Sigmoid colon (tissue), 4 donors: ENCODE measurements around the gene TTC5.

Experiments used
- EP300 ChIP-seq, 4 donors: sonication (generic); formaldehyde crosslinking; IDR thresholded peaks; one replicate each; pipeline ENCODE4 v1.6.1; 2017; ENCODE audit warnings: antibody characterized with exemption in 4 of 4
- POLR2A ChIP-seq, 2 donors: fragments of 450-650 bp; IDR thresholded peaks; one replicate each; pipeline ENCODE4 v1.6.1; 2016; ENCODE audit warnings: antibody characterized with exemption in 2 of 2, mild to moderate bottlenecking in 2 of 2, moderate library complexity in 2 of 2
- POLR2AphosphoS5 ChIP-seq, 4 donors: sonication (generic); formaldehyde crosslinking; IDR thresholded peaks; one replicate each; pipeline ENCODE4 v1.6.1; 2017; ENCODE audit warnings: antibody characterized with exemption in 4 of 4
- TF ChIP-seq, protein P1 (sequence below), 4 experiments: fragments of 450-650 bp in 3 of 4; fragments of 200-600 bp in 1 of 4; IDR thresholded peaks; one replicate each; pipeline ENCODE4 v1.5.1; 2016 to 2019; ENCODE audit warnings: antibody characterized with exemption in 4 of 4, mild to moderate bottlenecking in 3 of 4, moderate library complexity in 2 of 4

DNA sequence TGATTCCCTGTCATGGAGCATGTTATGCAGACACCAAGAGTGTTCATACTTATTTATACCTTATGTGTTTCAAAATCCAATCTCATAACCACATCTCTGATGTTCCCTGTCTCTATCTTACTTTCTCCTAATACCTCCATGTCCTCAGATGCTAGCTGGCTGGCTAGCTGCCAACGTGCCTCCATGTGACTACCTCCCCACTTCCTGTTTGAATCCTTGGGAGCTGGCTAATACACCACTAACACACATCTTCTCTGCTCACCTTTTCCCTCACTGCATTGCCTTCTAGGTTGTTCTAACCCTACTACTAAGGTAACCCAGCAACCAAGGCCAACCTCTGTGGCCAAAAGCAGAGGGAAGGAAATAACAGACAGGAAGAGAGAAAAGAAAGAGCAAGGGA lies 27.3 kb downstream of the TTC5 start:
- TF ChIP-seq POLR2AphosphoS5 (IDR thresholded peaks at IDR 0.05), result no peak
- TF ChIP-seq, protein P1, sequence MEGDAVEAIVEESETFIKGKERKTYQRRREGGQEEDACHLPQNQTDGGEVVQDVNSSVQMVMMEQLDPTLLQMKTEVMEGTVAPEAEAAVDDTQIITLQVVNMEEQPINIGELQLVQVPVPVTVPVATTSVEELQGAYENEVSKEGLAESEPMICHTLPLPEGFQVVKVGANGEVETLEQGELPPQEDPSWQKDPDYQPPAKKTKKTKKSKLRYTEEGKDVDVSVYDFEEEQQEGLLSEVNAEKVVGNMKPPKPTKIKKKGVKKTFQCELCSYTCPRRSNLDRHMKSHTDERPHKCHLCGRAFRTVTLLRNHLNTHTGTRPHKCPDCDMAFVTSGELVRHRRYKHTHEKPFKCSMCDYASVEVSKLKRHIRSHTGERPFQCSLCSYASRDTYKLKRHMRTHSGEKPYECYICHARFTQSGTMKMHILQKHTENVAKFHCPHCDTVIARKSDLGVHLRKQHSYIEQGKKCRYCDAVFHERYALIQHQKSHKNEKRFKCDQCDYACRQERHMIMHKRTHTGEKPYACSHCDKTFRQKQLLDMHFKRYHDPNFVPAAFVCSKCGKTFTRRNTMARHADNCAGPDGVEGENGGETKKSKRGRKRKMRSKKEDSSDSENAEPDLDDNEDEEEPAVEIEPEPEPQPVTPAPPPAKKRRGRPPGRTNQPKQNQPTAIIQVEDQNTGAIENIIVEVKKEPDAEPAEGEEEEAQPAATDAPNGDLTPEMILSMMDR (IDR thresholded peaks at IDR 0.05), result no peak
- TF ChIP-seq EP300 (IDR thresholded peaks at IDR 0.05), result no peak
- TF ChIP-seq POLR2A (IDR thresholded peaks at IDR 0.05), result no peak
